Neural cell (in vitro differentiated cells): ENCODE data around the gene RNASE2. TPM values are rescaled to one million over a fixed set of nuclear protein-coding genes. Genes with fewer than 3 reads are reported as not detected.
"Not testable (repeated sequence)": the region's sequence is repeated elsewhere in the genome, so short reads cannot be mapped to it uniquely, and the experiment has no call there.

ENCODE experiments used
- H2AFZ ChIP-seq: fragments of 200-600, 300-800 bp; sonication (generic), shearing (Covaris generic); 2 replicates; pipeline ENCODE4 v1.6.0; 2014; ENCODE audit warnings: low read depth, mild to moderate bottlenecking, antibody characterized with exemption, low read length, moderate library complexity
- H3F3A ChIP-seq: fragments of 200-600 bp; shearing (Covaris generic); 2 replicates; pipeline ENCODE4 v1.6.1; 2016; ENCODE audit warnings: mild to moderate bottlenecking, moderate library complexity, mixed read lengths, antibody characterized with exemption, low read length; ENCODE audit not compliant: insufficient read depth, poor library complexity, severe bottlenecking
- H3K27ac ChIP-seq: fragments of 200-600, 300-800 bp; sonication (generic), shearing (Covaris generic); 2 replicates; pipeline ENCODE4 v1.5.1; 2014; ENCODE audit warnings: mild to moderate bottlenecking, low read length, moderate library complexity
- H3K27me3 ChIP-seq: fragments of 300-800, 200-600 bp; sonication (generic), shearing (Covaris generic); 2 replicates; pipeline ENCODE4 v1.6.0; 2014; ENCODE audit warnings: mild to moderate bottlenecking, low read depth, low read length, moderate library complexity; ENCODE audit not compliant: insufficient read depth
- H3K36me3 ChIP-seq: fragments of 300-800, 200-600 bp; sonication (generic), shearing (Covaris generic); 2 replicates; pipeline ENCODE4 v1.5.1; 2014; ENCODE audit warnings: mild to moderate bottlenecking, antibody characterized with exemption, low read length, moderate library complexity; ENCODE audit not compliant: insufficient read depth
- H3K4me2 ChIP-seq: fragments of 300-800, 200-600 bp; sonication (generic), shearing (Covaris generic); 2 replicates; pipeline ENCODE4 v1.6.0; 2014; ENCODE audit warnings: mild to moderate bottlenecking, low read length
- H3K4me3 ChIP-seq: fragments of 300-800, 200-600 bp; sonication (generic), shearing (Covaris generic); 2 replicates; pipeline ENCODE4 v1.5.1; 2014; ENCODE audit warnings: mild to moderate bottlenecking, low read length, moderate library complexity
- H3K79me2 ChIP-seq: fragments of 200-600 bp; shearing (Covaris generic); replicated peaks from 2 replicates; pipeline ENCODE4 v1.6.0; 2014; ENCODE audit warnings: mild to moderate bottlenecking, low read length, moderate library complexity; ENCODE audit not compliant: insufficient read depth
- H3K9ac ChIP-seq: fragments of 300-800, 200-600 bp; sonication (generic), shearing (Covaris generic); 2 replicates; pipeline ENCODE4 v1.6.1; 2016; ENCODE audit warnings: mild to moderate bottlenecking, low read length, mixed read lengths
- H3K9me2 ChIP-seq: fragments of 200-600 bp; shearing (Covaris generic); 2 replicates; pipeline ENCODE4 v1.6.1; 2016; ENCODE audit warnings: mild to moderate bottlenecking, low read length, mixed read lengths; ENCODE audit not compliant: insufficient read depth
- H3K9me3 ChIP-seq: fragments of 200-600, 300-800 bp; sonication (generic), shearing (Covaris generic); 2 replicates; pipeline ENCODE4 v1.6.1; 2016; ENCODE audit warnings: mild to moderate bottlenecking, mixed run types, low read length, moderate library complexity, mixed read lengths
- H4K20me1 ChIP-seq: fragments of 200-600 bp; shearing (Covaris generic); 2 replicates; pipeline ENCODE4 v1.6.1; 2016; ENCODE audit warnings: mild to moderate bottlenecking, mixed run types; ENCODE audit not compliant: insufficient read depth
- EP300 ChIP-seq: fragments of 450-650 bp; conservative IDR thresholded peaks from 2 replicates; pipeline ENCODE4 v1.6.1; 2014; ENCODE audit warnings: antibody characterized with exemption, mild to moderate bottlenecking, moderate library complexity; ENCODE audit not compliant: poor library complexity, severe bottlenecking
- EZH2 ChIP-seq: fragments of 200-600, 300-800 bp; shearing (Covaris generic), sonication (generic); IDR thresholded peaks from 2 replicates; pipeline ENCODE4 v1.6.1; 2014; ENCODE audit warnings: antibody characterized with exemption, low read length, borderline replicate concordance, mild to moderate bottlenecking; ENCODE audit not compliant: insufficient read depth, poor library complexity, severe bottlenecking
- MXI1 ChIP-seq: fragments of 450-650 bp; conservative IDR thresholded peaks from 2 replicates; pipeline ENCODE4 v1.6.1; 2014; ENCODE audit warnings: antibody characterized with exemption, mild to moderate bottlenecking; ENCODE audit not compliant: poor library complexity, severe bottlenecking
- POLR2AphosphoS5 ChIP-seq: IDR thresholded peaks from 2 replicates; pipeline ENCODE4 v1.6.1; 2012
- RAD21 ChIP-seq: fragments of 450-650 bp; conservative IDR thresholded peaks from 2 replicates; pipeline ENCODE4 v1.6.1; 2014; ENCODE audit warnings: antibody characterized with exemption, mild to moderate bottlenecking, moderate library complexity
- SMC3 ChIP-seq: fragments of 450-650 bp; conservative IDR thresholded peaks from 2 replicates; pipeline ENCODE4 v1.6.1; 2014; ENCODE audit warnings: antibody characterized with exemption, mild to moderate bottlenecking, moderate library complexity; ENCODE audit not compliant: poor library complexity
- TAF1 ChIP-seq: IDR thresholded peaks from 2 replicates; pipeline ENCODE4 v1.6.1; 2012; ENCODE audit warnings: low read depth
- polyA plus RNA-seq: library from polyadenylated mRNA; depleted of rRNA; stranded (reverse); fragments of >200 nt; gene quantifications from 2 replicates; pipeline ENCODE4 v1.2.3, GENCODE V29; 2014
- TF ChIP-seq, protein P1 (sequence below): IDR thresholded peaks from 2 replicates; pipeline ENCODE4 v1.6.1; 2012; ENCODE audit warnings: borderline replicate concordance
- TF ChIP-seq, protein P2 (sequence below): fragments of 450-650 bp; IDR thresholded peaks from 2 replicates; pipeline ENCODE4 v1.5.1; 2014; ENCODE audit warnings: antibody characterized with exemption, mild to moderate bottlenecking, moderate library complexity; ENCODE audit not compliant: poor library complexity, severe bottlenecking

Gene RNASE2
- polyA plus RNA-seq, 1 donor from 2014 or later, result not detected

DNA sequence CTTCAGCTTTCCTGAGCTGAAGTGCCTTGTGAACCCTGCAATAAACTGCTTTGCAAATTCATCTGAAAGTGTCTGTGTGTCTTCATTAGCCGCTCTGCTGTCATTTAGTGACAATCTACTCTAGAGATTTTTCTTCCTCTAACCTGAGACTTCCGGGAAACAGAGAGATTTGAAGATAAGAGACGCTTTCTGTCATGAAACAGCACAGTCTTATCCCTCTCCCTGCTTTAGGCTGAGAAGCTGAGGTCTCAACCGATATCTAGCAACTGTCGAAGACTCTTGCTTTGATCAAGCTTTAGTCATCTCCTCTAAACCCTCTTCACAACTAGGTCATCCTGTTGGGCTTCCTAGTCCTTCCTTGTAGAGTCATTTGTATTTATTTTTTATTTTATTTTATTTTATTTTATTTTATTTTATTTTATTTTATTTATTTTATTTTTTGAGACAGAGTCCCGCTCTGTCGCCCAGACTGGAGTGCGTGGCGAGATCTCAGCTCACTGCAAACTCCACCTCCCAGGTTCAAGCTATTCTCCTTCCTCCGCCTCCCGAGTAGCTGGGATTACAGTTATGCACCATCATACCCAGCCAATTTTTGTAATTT, 1.2 kb downstream of the RNASE2 start:
- Histone ChIP-seq H3K36me3 (no peaks in the 10 kb centered on the region), H3K27ac (no peak overlapping the region), H3K27me3 (no peaks in the 10 kb centered on the region), H3K9ac (no peak overlapping the region), H3K9me3 (no peaks in the 10 kb centered on the region), H3K4me3 (no peak overlapping the region), H3K79me2 (no peaks in the 10 kb centered on the region), H3K4me2 (no peak overlapping the region), H4K20me1 (no peaks in the 10 kb centered on the region), H2AFZ (no peak overlapping the region), H3K9me2 (no peaks in the 10 kb centered on the region), H3F3A (no peaks in the 10 kb centered on the region)
- no peak for TF ChIP-seq POLR2AphosphoS5
- no peak for TF ChIP-seq RAD21
- TF ChIP-seq, protein P1, sequence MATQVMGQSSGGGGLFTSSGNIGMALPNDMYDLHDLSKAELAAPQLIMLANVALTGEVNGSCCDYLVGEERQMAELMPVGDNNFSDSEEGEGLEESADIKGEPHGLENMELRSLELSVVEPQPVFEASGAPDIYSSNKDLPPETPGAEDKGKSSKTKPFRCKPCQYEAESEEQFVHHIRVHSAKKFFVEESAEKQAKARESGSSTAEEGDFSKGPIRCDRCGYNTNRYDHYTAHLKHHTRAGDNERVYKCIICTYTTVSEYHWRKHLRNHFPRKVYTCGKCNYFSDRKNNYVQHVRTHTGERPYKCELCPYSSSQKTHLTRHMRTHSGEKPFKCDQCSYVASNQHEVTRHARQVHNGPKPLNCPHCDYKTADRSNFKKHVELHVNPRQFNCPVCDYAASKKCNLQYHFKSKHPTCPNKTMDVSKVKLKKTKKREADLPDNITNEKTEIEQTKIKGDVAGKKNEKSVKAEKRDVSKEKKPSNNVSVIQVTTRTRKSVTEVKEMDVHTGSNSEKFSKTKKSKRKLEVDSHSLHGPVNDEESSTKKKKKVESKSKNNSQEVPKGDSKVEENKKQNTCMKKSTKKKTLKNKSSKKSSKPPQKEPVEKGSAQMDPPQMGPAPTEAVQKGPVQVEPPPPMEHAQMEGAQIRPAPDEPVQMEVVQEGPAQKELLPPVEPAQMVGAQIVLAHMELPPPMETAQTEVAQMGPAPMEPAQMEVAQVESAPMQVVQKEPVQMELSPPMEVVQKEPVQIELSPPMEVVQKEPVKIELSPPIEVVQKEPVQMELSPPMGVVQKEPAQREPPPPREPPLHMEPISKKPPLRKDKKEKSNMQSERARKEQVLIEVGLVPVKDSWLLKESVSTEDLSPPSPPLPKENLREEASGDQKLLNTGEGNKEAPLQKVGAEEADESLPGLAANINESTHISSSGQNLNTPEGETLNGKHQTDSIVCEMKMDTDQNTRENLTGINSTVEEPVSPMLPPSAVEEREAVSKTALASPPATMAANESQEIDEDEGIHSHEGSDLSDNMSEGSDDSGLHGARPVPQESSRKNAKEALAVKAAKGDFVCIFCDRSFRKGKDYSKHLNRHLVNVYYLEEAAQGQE, result no peak
- TF ChIP-seq EZH2, result no peak
- TF ChIP-seq EP300, result no peak
- no peak for TF ChIP-seq SMC3
- no peak for TF ChIP-seq MXI1

DNA sequence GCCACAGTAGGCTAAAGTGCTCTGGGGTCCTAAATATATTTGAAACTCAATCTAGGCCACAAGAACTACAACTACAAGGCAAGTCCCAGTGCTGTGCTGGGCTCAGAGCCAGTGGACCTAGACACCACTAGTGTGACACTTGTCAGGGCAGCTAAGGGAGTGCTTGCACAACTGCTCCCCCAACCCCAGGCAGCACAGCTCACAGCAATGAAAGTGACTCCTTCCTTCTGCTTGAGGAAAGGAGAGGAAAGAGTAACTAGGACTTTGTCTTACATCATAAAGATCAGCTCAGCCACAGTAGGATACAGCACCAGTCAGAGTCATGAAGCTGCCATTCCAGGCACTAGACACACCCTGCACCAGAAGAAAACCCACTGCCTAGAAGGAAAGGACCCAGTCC, 3.7 kb downstream of the RNASE2 start:
- H3K4me2 ChIP-seq, H3K27me3 ChIP-seq, H3K9me2 ChIP-seq, H3K9me3 ChIP-seq, H2AFZ ChIP-seq, H3K36me3 ChIP-seq, H4K20me1 ChIP-seq, H3F3A ChIP-seq, H3K79me2 ChIP-seq, H3K4me3 ChIP-seq, H3K27ac ChIP-seq, H3K9ac ChIP-seq: not testable (repeated sequence)

DNA sequence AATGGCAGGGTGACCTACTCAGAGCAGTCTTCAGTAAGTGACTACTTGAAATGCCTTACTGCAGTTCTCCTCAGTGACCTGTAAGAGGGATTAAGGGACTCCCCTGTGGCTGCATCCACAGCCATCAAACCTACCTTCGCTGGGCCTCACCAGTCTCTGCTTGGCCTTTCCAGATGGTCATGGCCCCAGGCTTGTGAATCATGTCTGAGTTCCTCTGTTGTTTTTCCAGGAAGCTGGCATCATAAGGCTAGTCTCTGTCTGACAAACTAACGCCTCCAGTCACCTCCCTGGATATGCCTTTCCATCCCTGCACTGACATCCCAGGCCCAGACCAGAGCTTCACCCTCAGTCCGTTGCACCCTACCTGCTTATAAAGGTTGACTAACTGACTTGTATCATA, 14.0 kb downstream of the RNASE2 start:
- H2AFZ ChIP-seq, result no peak overlapping the region

More for the DNA sequence above, 14.0 kb downstream of the RNASE2 start:
- no peaks in the 10 kb centered on the region for H3K9me3 ChIP-seq
- no peaks in the 10 kb centered on the region for H4K20me1 ChIP-seq
- H3K79me2 ChIP-seq, result no peaks in the 10 kb centered on the region
- H3K9ac ChIP-seq, result no peak overlapping the region
- no peaks in the 10 kb centered on the region for H3K36me3 ChIP-seq
- H3K4me2 ChIP-seq, result no peak overlapping the region
- H3K9me2 ChIP-seq, result no peaks in the 10 kb centered on the region
- TF ChIP-seq, protein P2, sequence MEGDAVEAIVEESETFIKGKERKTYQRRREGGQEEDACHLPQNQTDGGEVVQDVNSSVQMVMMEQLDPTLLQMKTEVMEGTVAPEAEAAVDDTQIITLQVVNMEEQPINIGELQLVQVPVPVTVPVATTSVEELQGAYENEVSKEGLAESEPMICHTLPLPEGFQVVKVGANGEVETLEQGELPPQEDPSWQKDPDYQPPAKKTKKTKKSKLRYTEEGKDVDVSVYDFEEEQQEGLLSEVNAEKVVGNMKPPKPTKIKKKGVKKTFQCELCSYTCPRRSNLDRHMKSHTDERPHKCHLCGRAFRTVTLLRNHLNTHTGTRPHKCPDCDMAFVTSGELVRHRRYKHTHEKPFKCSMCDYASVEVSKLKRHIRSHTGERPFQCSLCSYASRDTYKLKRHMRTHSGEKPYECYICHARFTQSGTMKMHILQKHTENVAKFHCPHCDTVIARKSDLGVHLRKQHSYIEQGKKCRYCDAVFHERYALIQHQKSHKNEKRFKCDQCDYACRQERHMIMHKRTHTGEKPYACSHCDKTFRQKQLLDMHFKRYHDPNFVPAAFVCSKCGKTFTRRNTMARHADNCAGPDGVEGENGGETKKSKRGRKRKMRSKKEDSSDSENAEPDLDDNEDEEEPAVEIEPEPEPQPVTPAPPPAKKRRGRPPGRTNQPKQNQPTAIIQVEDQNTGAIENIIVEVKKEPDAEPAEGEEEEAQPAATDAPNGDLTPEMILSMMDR, result no peak
- TF ChIP-seq POLR2AphosphoS5 (no peak), EP300 (no peak), TAF1 (no peak), RAD21 (no peak), EZH2 (no peak), SMC3 (no peak), MXI1 (no peak)
- TF ChIP-seq, protein P1, result no peak
- no peaks in the 10 kb centered on the region for H3K27me3 ChIP-seq
- H3F3A ChIP-seq, result no peaks in the 10 kb centered on the region
- H3K27ac ChIP-seq, result no peak overlapping the region
- no peak overlapping the region for H3K4me3 ChIP-seq
